Measurements from ENCODE around the gene DLX5.

DLX5 gene

DNA sequence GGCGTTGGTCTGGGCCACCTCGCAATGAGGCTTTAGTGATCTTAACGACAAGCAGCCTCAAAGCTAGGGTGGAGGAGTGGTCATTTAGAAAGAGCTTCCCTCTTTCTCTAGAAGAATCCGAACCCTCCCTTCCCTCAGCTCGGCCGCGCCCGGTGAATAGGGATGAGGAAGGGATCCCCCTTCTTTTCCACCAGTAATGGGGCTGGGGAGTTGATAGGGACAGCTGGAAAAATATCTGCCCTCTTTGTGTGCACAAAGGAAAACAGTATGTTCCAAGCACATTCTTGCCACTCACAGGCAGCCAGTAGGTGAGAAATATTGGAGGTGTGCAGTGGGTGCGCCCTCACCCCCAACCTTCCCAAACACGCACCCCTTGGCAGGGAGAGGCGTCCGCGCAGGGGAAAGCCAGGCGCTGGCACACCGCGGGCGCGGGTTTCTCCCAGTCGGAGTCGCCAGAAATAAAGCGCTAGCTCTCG, 6.5 kb downstream of the DLX5 start:
- no peak for DNase-seq

DNA sequence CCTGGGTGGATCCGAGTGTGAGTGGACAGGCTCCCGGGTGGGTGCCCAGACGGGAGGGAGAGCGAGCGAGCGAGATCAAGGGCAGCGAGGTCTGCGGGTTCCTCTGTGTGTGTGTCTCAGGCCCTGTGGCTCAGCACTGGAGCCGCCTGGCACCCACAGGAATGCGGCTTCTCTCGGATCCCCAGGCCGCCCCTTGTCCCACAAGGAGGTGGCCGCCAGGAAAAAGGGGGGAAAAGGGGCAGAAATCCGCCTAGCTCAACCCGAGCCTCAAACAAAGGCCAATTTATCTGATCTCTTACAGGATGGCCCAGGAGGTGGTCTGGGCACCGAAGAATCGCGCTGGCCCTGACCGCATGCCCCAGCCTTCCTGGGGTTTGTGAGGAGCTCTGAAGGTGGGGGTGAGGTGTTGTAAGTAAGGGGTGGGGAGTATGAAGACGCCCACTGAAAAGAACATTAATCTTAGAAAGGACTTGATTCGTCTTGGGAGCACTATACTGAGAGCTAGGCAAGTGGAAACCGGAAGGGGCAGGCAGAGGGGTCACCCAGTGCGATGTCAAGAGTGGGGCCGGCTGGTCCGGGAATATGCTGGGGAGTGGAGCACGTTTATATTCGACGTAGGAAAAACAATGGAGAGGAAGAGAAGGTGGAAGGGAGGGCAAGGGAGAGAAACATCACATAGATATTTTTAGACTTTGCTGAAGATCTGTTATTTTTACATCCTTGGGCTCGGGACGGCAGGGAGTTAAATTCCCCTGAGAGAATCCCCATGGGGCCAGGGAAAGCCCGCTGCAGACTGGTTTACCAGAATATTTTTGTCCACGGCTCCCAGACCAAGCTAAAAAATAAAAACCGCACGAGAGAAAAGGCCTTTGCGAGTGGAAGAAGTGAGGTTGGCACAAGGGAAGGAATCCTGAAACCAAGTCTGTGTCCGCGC, 7.2 kb downstream of the DLX5 start:
- DNase-seq = no peak

DNA sequence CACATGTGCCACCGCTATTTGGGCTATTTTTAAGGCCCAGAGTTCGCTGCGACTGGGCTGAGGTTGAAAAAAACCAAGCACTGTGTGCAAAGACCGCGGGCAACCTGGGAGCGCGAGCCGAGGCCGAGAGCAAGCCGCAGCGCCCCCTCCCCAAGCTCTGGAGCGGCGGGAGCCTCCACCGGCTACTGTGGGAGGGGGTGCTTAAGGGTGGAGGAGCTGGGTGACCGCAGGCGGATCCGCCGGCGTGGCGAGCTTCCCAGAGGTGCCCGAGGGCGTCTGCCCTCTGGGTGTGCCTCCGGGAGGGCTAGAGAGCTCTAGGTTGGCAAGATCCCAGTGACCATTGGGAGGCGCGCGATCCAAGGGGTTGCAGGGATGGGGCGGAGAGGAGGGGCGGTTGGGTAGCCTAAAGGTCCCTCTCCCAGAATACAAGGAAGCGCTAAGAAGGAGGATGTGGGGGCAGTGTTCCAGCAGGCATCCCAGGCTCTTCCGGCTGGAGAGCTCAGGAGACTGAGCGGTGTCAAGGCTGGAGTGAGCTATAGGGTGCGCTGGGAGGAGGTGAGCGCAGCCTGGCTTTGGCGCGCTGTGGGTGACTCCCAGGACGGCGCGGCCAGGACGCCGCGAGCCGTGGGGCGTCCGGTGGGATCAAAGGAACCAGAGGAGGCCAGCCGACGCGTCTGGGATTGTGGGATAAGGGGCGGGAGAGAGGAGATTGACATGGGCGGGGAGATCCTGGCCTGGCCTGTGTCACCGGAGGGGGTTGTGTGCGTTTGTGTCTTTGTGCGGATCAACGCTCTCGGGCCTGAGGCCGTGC, 8.0 kb downstream of the DLX5 start:
- DNase-seq = peak in 1 of 3 experiments; percentile 51

DNA sequence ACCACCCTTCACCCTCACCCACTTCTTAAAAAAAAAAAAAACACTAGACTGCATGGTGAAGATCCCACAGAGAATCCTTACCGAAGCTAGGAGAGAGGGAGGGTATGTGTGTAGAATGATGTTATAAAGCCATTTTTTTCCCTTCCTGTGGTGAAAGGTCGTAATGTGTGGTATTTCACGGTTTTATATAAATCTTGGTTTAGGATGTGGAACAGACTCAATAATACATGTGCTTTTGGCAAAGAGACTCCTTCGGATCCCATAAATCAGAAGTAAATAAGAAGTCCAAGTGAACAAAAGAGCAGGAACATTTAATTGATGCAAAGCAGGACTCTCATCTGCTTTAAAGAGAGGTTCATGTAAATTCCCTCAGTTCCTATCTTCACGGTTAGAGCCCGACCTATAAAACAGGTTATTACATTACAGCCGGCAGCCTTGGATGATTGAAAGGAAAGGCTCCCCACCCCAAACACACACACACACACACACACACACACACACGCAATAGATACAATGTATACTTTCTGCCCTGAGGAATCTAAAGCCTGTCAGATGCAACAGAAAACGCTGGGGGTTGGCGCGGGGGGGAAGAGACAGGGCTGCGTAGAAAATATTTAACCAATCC, 8.8 kb downstream of the DLX5 start:
- DNase-seq = no peak

DNA sequence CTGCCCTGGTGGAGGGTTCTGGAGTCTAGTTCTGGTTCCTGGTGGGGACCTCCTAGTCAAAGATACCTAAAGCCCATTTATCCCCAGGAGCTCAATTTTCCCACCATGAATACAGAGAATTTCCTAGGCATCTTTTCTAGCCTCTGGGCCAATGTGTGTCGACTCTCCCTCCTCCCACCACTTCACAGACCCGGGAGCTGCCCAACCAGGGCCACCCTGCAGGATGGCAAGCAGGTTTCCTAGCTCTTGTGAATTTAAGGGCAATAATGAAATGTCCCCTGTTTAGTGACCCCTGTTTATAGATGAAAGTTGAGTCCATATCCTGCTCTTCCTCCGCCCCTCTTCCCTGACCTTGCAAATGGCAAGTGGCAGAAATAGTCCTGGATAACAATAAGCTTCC, 9.4 kb downstream of the DLX5 start:
- peak in 1 of 3 experiments; percentile 72 for DNase-seq

DNA sequence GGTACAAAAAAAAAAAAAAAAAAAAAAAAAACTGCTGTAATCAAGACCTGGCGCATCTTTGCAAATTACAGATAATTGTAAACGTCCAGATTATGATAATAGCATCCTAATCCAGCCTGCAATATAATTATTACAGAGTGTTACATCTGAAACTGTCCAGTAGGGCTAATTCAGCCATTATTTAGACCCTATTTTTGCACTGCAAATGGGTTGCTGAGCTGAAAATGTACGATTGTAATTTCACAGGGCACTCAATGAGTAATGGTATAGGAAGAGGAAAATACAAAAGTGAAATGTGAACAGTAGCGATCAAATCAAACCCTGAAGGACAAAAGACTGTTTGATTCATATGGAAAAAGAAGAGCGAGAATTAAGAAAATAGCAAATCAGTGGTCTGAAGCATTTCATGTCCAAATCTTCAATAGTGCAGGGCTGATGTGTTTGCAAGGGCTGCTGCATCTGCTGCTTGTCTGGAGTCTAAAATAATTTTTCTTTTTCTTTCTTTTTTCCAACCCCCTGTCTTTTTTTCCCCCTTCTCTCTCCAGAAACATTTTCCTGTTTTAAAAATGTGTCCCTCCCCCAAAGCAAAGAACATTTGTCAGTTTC, 10.4 kb downstream of the DLX5 start:
- DNase-seq = peak in 2 of 3 experiments; percentile 88 to 97

DNA sequence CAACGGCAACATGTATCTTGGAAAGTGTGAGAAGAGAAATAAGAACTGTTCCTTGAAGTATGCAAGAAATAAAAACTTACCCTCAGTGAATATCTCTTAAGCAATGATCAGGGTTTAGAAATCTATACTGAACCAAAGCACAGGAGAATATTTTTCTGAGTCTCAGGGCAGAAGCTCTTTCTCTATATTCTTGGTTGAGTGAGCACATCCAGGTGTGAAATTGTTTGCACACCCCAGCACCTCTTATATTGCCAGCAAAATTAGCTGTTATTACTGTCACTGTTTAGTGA, 10.8 kb downstream of the DLX5 start:
- peak in 1 of 3 experiments; percentile 88 for DNase-seq

DNA sequence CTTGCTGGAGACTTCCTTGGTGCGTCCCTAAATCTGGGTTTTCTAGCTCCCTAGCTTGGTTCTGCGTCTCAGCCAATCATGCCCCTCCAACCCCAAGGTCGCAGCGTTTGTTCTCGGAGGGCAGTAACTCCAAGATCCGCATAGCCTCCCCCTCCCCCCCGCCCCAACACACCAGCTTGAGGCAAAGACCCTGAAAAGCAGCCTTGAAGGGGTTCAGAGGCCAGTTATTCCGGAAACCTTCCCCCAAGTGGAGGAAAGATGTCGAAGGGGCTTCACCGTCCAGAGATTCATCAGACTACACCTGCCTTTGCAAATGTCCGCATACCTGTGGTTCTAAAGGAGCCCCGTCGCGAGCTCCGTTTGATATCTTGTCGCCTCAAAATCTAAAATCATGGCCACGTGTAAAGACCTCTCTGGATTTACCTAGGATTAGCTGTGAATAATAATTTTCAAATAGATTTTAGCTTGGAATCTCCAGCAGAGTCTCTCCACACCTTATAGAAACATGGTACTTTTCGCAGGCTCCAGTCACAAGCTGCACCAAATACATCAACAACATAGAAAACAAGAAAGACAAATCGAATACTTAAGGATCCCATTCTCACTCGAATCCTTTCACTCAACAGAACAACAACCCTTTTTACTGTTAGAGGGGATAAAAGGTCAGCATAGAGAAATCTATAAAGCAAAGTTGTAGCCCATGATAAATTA, 11.3 kb downstream of the DLX5 start:
- DNase-seq = peak in 2 of 3 experiments; percentile 73 to 89

DNA sequence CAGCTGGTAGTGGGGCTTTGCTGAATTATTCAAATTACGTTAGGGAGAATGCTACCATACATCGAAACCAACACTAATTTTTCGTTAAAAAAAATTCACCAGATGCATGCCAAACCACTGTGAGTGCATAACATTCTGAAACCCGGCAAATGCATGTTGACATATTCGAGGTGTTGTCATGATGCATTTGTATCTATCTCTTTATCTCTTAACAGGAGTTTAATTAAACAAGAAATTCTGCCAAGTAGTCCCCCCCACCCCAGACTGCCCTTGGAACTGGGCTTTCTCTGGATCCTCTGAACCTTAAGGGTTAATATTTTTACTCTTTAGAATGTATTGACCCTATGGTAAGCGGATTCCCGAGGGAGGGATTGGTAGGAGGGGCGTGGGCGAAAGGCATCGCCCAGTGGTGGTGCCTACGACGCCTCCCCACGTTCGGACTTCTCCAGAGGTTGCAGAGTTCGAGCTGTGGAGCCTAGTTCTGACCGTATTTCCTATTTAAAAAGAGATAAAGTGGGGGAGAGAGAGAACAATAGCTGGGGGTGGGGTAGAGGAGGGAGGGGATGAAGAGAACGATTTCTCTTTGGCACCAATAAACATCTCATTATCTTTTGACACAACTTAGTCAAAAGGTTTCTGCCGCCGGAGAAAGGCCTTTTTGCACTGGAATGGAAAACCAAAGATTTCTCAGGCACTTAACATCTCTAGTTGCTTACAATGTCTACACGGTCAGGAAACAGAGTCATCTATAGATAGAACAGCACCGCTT, 12.1 kb downstream of the DLX5 start:
- peak in 2 of 3 experiments; percentile 84 to 95 for DNase-seq

DNA sequence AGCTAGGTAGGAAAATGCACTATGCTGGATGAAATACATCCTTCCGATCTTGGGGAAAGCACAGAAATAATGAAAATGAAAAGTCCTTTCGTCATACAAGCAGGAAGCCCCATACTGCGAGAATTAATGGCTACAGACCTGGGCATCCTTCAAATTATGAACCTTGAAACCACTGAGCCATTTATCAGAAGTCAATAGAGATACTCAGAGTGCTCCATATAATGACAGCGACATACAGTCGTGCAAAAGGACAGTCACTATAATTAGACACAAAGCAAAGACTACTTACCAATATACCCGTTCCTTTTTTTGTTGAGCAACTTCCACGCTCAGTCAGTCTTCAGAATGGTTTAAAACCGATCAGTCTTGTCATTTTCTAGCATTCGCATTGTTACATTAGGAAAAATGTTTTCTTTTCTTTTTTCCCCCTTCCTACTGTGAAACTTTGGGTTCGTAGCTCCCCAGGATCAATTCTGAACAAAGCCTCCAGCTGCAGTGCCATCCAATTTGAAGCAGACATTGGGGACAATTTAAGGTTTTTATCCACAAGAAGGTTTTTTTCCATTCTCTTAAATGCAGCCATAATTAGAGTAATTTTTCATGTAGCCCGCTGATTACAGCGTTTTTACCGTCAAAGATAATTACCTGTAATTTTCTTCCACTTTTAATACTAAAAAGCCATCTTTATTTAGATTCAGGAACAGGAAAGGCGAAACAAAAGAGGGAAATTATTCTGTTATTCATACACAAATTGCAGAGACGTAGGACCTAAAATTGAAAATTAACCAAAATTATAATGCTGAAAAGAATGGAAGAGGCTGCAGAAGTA, 12.9 kb downstream of the DLX5 start:
- DNase-seq = peak in 2 of 3 experiments; percentile 85 to 99

DNA sequence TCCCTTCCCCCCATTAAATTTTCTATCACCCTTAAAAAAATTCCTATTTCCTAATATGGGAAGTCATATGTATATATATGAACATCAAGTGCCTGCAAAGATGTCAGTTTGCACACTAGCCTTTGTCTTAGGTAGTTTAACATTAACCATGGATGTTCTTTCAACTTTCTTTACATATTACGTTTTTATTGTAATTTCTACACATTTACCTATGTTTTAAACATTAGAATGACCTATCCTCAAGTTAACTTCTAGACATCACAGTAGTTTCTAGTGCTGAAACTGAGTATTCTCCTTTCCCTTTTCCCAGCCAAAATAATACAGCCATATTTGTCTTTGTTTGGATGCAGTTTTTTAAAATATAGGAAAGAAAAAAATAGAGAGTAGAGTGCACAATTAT, 13.5 kb downstream of the DLX5 start:
- DNase-seq = peak in 1 of 3 experiments; percentile 86

DNA sequence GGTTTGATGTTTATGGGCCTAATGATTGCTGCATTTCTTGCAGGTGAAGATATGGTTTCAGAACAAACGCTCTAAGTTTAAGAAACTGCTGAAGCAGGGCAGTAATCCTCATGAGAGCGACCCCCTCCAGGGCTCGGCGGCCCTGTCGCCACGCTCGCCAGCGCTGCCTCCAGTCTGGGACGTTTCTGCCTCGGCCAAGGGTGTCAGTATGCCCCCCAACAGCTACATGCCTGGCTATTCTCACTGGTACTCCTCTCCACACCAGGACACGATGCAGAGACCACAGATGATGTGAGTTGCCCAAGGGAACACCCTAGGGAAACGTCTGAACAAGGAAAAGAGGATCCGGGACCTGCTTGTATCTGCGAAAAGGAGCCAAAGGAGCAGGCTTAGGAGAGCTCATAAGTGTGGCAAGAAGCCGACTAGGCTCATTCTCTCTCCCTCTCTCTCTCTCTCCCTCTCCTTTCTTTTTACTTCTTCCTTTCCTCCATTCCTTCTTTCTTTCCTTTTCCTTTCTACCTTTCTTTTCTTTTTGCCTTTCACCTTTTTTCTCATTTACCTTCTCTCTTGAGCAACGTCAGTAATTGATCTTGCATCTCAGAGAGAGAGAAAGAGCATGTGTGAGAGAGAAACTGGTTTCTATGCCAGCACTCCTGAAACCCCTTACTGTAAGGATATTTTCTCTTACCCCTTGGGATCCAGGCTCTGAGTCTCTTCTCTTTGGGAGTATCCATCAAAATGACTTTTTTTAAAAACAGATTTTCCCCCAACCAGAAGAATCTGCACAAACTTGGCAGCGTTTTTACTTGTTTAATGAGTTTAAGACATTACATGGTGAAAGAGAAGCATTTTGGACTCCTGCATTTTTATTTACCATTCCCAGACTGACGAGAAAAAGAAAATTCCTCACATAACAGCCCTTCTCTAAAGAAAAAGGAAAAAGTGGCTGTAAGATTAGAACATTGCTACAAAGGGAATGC, 14.6 kb downstream of the DLX5 start:
- peak in 2 of 3 experiments; percentile 72 to 87 for DNase-seq

DNA sequence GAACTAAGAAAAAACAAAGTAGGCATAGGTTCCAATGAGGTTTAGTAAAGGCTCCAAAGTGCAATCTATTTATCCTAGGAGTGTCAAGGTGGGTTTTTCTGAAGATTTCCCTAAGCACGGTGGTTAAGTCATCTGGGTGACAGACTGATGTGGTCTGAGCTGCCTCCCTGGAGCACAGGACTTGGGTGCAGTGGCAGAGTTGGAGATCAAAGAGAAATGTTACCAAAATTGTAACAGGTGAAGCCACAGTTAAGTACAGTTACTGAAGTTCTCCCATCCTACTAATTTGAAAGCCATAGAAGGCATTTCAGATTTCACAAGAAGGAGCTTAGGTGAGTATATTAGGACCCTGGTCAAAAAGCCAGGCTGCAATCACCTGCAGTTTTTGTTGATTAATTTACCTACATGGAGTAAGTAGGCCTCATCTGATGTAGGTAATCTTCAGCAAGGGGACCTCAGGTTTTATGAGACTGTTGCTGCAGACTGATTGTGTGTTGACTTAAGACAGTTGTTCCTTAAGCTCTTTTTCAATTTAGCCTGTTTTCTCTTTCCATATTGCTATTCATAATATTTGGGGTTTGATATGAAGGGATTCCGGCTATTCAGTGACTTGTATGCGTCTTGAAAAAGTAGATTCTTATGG, 16.2 kb downstream of the DLX5 start:
- peak in 2 of 3 experiments; percentile 69 to 87 for DNase-seq

DNA sequence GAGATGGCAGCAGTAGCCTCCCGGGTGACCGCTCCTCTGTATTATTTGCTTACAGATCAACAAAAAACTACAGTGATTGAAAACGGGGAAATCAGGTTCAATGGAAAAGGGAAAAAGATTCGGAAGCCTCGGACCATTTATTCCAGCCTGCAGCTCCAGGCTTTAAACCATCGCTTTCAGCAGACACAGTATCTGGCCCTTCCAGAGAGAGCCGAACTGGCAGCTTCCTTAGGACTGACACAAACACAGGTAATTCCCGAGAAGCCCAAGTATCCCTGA, 17.1 kb downstream of the DLX5 start:
- DNase-seq = peak in 1 of 3 experiments; percentile 73

DNA sequence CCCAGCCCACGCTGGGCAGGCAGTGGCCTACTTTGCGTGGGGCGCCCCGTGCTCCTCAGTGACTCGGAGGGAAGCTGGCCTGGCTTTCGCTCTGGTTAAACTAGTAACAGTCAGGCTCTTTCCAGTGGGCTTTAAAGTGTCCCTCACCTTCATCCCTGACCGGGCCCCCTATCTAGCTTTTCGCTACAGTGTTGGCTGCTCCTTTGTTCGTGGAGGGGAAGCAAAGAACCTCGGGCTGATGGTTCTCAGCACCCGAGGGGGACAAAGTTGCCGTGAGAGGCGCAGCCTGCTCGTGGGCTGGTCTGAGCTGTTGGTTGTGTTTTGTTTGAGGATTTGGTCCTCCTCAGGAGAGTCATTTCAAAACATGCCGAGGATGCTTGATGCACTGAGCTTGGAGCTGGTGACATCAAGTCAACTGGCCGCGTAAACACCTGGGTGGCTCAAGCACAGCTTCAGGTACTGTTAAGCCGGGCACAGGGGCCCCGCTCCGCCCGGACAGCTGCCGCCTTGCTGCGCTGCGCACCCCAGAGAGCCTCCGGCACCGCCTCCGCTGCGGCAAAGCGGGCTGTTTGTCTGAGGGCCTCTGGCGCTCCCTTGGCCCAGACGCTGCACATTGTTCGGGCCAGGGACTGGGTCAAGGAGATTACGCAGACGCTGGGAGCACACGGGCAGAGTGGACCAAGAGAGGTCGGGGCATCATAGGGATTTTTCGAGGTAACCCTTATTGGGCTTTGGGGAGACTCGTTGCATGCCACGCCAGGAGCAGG, 17.6 kb downstream of the DLX5 start:
- DNase-seq = peak in 1 of 3 experiments; percentile 73

DNA sequence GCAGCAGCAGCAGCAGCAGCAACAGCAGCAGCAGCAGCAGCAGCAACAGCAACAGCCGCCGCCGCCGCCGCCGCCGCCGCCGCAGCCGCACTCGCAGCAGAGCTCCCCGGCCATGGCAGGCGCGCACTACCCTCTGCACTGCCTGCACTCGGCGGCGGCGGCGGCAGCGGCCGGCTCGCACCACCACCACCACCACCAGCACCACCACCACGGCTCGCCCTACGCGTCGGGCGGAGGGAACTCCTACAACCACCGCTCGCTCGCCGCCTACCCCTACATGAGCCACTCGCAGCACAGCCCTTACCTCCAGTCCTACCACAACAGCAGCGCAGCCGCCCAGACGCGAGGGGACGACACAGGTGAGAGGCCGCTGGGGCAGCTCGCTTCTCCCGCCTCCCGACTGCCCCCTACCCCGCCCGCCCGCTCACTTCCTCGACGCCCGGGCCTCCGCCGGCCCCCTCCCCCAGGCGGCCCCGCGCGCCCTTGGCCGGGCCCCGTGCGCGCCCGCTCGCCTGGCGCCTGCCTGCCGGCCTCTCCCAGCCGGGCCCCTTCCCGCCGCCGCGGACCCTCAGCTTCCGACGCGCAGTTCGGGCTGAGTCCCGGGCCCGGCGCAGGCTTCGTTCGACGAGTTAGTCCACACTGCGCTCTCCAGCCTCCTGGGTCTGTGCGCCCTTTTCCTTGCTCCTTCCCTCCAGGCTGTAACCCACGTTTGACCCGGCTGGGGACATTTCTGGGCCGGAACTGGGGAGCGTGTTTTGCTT, 18.4 kb downstream of the DLX5 start:
- DNase-seq = peak in 2 of 3 experiments; percentile 58 to 83

Measured in NCI-H1417 (cell line).